Astrocyte (in vitro differentiated cells and primary cell): ENCODE data around the gene ADAMTS17. TPM values are rescaled to one million over a fixed set of nuclear protein-coding genes. Genes with fewer than 3 reads are reported as not detected.

Experiments used
- DNase-seq: peaks from one replicate; pipeline ENCODE4 v3.0.0-alpha.2; 2010; ENCODE audit warnings: low read depth
- FAIRE-seq: peaks from 2 replicates; lab custom pipeline; 2011; peaks lifted over from hg19 to GRCh38; lab: Jason Lieb, UNC
- H2AFZ ChIP-seq: 2 replicates; pipeline ENCODE4 v1.6.0; 2012; ENCODE audit warnings: low read depth, low read length, inconsistent platforms
- H3K27ac ChIP-seq: 2 replicates; pipeline ENCODE4 v1.5.1; 2011; ENCODE audit warnings: low read depth, low read length, inconsistent platforms
- H3K27me3 ChIP-seq: 2 replicates; pipeline ENCODE4 v1.6.0; 2011; ENCODE audit warnings: low read length, inconsistent platforms; ENCODE audit not compliant: insufficient read depth
- H3K36me3 ChIP-seq: 2 replicates; pipeline ENCODE4 v1.5.1; 2011; ENCODE audit warnings: low read length, inconsistent platforms; ENCODE audit not compliant: insufficient read depth
- H3K4me1 ChIP-seq: 2 replicates; pipeline ENCODE4 v1.5.1; 2011; ENCODE audit warnings: low read length, inconsistent platforms; ENCODE audit not compliant: insufficient read depth
- H3K4me2 ChIP-seq: 2 replicates; pipeline ENCODE4 v1.6.0; 2012; ENCODE audit warnings: low read length, inconsistent platforms
- H3K4me3 ChIP-seq: 2 replicates; pipeline ENCODE4 v1.5.1; 2011; ENCODE audit warnings: low read depth, mild to moderate bottlenecking, low read length, inconsistent platforms; ENCODE audit not compliant: insufficient read depth
- H3K79me2 ChIP-seq: 2 replicates; pipeline ENCODE4 v1.6.0; 2012; ENCODE audit warnings: mild to moderate bottlenecking, low read length, inconsistent platforms; ENCODE audit not compliant: insufficient read depth
- H3K9ac ChIP-seq: 2 replicates; pipeline ENCODE4 v1.6.0; 2012; ENCODE audit warnings: mild to moderate bottlenecking, low read length, inconsistent platforms
- H3K9me3 ChIP-seq: 2 replicates; pipeline ENCODE4 v1.5.1; 2012; ENCODE audit warnings: low read depth, mild to moderate bottlenecking, low read length, inconsistent platforms; ENCODE audit not compliant: insufficient read depth
- H4K20me1 ChIP-seq: 2 replicates; pipeline ENCODE4 v1.6.0; 2012; ENCODE audit warnings: low read length, inconsistent platforms; ENCODE audit not compliant: insufficient read depth
- H3K27ac Mint-ChIP-seq: one replicate; pipeline ENCODE4 v1.8.0; 2021; ENCODE audit warnings: mild to moderate bottlenecking, mixed read lengths; ENCODE audit not compliant: unreplicated experiment
- H3K27me3 Mint-ChIP-seq: one replicate; pipeline ENCODE4 v1.8.0; 2021; ENCODE audit warnings: low read depth, mixed read lengths; ENCODE audit not compliant: unreplicated experiment
- H3K36me3 Mint-ChIP-seq: one replicate; pipeline ENCODE4 v1.8.0; 2021; ENCODE audit warnings: low read depth, mixed read lengths; ENCODE audit not compliant: unreplicated experiment
- H3K4me1 Mint-ChIP-seq: one replicate; pipeline ENCODE4 v1.8.0; 2021; ENCODE audit warnings: low read depth, mixed read lengths; ENCODE audit not compliant: unreplicated experiment
- H3K4me3 Mint-ChIP-seq: one replicate; pipeline ENCODE4 v1.8.0; 2021; ENCODE audit warnings: mild to moderate bottlenecking, moderate library complexity, mixed read lengths; ENCODE audit not compliant: unreplicated experiment
- H3K9me3 Mint-ChIP-seq: one replicate; pipeline ENCODE4 v1.8.0; 2021; ENCODE audit warnings: mild to moderate bottlenecking, mixed read lengths; ENCODE audit not compliant: unreplicated experiment
- EZH2 ChIP-seq: IDR thresholded peaks from 2 replicates; pipeline ENCODE4 v1.6.1; 2012; ENCODE audit warnings: mild to moderate bottlenecking, low read length, inconsistent platforms; ENCODE audit not compliant: insufficient read depth
- total RNA-seq: library from RNA; stranded (reverse); gene quantifications from 2 replicates; pipeline ENCODE4 v1.2.1, GENCODE V29; 2021
- TF ChIP-seq, protein P1 (sequence below): IDR thresholded peaks from 2 replicates; pipeline ENCODE4 v1.5.1; 2011; ENCODE audit warnings: low read depth, mild to moderate bottlenecking, inconsistent platforms, low read length, moderate library complexity; ENCODE audit not compliant: insufficient read depth

Gene ADAMTS17
- total RNA-seq, 1 donor from 2014 or later: 0.27 TPM

DNA sequence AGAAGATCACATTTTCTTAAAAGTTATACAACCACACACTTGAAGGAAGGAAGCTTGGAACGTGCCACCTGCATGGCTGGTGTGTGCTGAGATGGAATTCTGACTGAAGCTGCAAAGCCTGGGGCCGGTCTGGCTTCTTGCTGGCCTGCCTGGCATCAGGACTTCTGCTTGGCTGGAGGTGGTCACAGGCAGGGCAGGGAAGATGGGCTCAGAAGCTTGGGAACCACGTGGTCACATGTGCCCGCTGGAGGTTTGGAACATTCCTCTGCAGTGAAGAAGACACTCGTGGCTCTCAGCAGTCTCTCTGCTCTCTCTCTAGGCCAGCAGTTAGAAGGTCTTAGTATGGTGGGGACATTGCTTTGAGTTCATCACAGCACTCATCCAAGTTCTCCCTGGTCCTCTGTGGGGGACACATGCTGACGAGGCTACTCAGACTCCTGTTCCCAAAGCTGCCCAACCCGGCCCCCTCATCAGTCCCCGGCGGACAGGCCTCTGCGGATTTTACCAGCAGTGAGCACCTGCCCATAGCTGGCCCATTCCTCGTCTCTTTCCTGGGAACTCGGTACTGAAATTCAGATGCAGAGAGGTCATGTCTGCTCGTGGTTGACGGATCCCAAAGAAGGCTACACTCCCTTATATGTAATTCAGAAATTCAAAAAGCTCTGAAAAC is 229.0 kb downstream of the ADAMTS17 start:
- Mint-ChIP-seq H3K4me1 (peaks cover 44% of the 10 kb centered on the region), H3K4me3 (no peak overlapping the region), H3K27me3 (peaks cover 5% of the 10 kb centered on the region), H3K36me3 (peaks cover 3% of the 10 kb centered on the region), H3K9me3 (peaks cover 2% of the 10 kb centered on the region), H3K27ac (no peak overlapping the region)
- no peaks in the 10 kb centered on the region for H3K36me3 ChIP-seq
- peaks cover 48% of the 10 kb centered on the region for H3K4me1 ChIP-seq
- TF ChIP-seq EZH2: no peak
- TF ChIP-seq, protein P1, sequence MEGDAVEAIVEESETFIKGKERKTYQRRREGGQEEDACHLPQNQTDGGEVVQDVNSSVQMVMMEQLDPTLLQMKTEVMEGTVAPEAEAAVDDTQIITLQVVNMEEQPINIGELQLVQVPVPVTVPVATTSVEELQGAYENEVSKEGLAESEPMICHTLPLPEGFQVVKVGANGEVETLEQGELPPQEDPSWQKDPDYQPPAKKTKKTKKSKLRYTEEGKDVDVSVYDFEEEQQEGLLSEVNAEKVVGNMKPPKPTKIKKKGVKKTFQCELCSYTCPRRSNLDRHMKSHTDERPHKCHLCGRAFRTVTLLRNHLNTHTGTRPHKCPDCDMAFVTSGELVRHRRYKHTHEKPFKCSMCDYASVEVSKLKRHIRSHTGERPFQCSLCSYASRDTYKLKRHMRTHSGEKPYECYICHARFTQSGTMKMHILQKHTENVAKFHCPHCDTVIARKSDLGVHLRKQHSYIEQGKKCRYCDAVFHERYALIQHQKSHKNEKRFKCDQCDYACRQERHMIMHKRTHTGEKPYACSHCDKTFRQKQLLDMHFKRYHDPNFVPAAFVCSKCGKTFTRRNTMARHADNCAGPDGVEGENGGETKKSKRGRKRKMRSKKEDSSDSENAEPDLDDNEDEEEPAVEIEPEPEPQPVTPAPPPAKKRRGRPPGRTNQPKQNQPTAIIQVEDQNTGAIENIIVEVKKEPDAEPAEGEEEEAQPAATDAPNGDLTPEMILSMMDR: no peak
- H3K9me3 ChIP-seq: no peaks in the 10 kb centered on the region
- no peak overlapping the region for H3K4me2 ChIP-seq
- H3K79me2 ChIP-seq: no peaks in the 10 kb centered on the region
- H3K27ac ChIP-seq: no peak overlapping the region
- H2AFZ ChIP-seq: no peak overlapping the region
- H4K20me1 ChIP-seq: no peaks in the 10 kb centered on the region
- H3K9ac ChIP-seq: no peak overlapping the region
- FAIRE-seq (no peak), DNase-seq (no peak)
- H3K4me3 ChIP-seq: no peak overlapping the region
- H3K27me3 ChIP-seq: no peaks in the 10 kb centered on the region

DNA sequence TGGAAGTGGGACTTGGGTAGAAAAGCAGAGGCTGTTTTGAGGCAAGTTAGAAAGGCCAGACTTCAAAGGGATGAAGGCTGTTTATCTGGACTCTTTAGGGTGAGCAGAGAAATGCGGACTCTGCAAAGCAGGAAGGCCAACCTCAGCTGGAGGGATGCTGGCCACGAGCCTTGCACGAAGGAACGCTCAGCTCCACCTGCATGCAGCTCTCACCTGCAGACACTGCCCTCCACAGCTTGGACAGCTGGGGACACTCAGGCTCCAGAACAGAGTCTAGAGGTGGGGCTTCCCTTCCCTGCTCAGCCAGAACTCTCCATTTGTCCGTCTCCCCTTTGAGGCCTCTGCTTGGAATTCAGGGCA is 229.7 kb downstream of the ADAMTS17 start:
- peaks cover 48% of the 10 kb centered on the region for H3K4me1 ChIP-seq
- Mint-ChIP-seq H3K4me3 (no peak overlapping the region), H3K36me3 (peaks cover 3% of the 10 kb centered on the region), H3K4me1 (peaks cover 44% of the 10 kb centered on the region), H3K27me3 (peaks cover 8% of the 10 kb centered on the region), H3K9me3 (peaks cover 2% of the 10 kb centered on the region), H3K27ac (no peak overlapping the region)
- H3K27me3 ChIP-seq: no peaks in the 10 kb centered on the region
- peak overlapping the region; percentile 49 for H3K4me2 ChIP-seq
- no peaks in the 10 kb centered on the region for H3K36me3 ChIP-seq
- TF ChIP-seq, protein P1: no peak
- TF ChIP-seq EZH2: no peak
- no peaks in the 10 kb centered on the region for H3K79me2 ChIP-seq
- H2AFZ ChIP-seq: no peak overlapping the region
- FAIRE-seq: no peak
- no peaks in the 10 kb centered on the region for H4K20me1 ChIP-seq
- no peak overlapping the region for H3K4me3 ChIP-seq
- no peak for DNase-seq
- peak overlapping the region; percentile 44 for H3K27ac ChIP-seq
- no peak overlapping the region for H3K9ac ChIP-seq
- H3K9me3 ChIP-seq: no peaks in the 10 kb centered on the region
